Stimulated activated CD4-positive, alpha-beta T cell treated with anti-CD3 and anti-CD28 coated beads, TNF-alpha, amount 100 ng/mL, for 24 hours (primary cell): ENCODE results near the gene C12orf76.
"Not testable (repeated sequence)": the region's sequence is repeated elsewhere in the genome, so short reads cannot be mapped to it uniquely, and the experiment has no call there.

Experiments
- DNase-seq, 3 experiments: peaks; one replicate each; pipeline ENCODE4 v3.0.0-alpha.2; 2020; ENCODE audit warnings: low read depth in 3 of 3

Gene C12orf76

DNA sequence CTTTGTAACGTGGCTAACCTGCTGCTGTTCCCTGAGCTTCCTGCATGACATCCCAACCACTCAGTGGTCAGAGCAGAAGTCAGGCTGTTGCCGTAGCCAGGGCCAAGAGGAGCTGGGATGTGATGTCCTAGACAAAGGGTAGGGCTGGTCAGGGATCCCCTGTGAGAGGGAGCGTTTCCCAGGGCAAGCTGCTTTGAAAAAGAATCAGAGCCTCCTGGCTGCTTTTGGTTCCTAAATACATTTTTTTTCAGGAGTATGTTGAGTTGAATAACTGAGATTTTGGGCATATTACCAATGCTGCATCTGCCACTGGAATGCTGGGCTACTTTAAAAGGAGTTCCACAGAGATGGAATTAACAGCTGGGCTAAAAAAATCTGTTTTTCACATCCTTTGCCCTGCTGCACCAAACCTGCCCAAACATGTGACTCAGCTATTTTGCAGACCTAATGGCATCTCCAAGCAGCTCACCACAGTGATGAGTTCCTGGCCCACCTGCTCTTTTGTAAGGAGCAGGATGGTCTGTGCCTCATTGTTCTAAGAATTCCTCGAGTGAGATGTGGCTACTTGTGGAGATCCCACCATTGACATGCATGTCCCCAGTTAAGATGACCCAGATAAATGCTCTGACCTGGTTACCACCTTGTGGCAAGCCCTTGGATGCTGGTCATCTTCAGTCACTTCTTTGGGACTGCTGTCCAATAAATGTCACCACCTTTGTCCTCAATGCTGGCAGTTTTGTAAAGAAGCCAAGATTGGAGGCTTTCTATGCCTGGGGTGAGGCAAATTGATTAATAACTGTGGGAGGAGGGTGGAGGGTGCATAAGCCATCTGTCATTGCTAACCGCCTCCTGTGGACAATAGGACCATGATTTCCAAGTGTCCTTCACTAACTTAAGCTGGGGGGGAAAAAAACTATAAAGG lies 25.0 kb downstream of the C12orf76 start:
- DNase-seq, result no peak

DNA sequence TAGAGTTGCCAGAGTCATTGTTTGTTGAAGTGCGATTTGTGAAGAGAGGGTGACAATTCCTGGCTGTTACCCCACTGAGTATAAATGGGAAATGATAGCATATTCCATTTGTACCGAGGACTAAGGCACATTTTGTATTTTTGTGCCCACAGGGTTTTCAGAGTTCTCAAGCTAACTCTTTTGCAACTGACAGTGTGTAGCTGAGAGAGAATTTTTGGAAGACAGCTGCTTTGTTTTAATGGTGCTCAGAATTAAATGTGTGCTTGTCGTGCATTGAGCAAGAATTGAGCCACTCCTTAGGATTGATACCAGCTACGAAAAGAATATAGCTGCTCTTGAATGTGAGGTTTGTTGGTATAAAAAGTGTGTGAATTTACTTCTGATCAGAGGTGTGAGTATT lies 27.4 kb downstream of the C12orf76 start:
- no peak for DNase-seq

- no peak for DNase-seq
Observed at GRCh38 chr12:110015132-110015531, 33.2 kb downstream of the C12orf76 start.

DNA sequence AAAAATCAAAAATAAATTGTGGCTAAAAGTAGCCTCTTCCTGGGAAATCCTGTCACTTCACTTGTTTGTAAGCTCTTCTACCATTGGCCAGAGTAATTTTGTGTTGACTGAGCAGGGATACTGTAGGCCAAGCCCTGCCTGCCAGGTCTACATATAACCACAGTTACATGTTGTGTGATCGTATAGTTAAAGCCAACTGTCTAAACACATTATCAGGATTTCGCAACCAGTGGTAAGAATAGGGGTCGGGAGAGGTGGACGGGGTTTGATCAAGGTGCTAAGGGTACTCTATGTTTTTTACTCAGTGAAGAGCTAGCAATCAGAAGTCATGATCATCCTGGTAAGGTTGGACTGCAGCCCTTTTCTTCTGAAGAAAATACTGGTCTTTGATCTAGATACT lies 35.7 kb downstream of the C12orf76 start:
- DNase-seq, result no peak

DNA sequence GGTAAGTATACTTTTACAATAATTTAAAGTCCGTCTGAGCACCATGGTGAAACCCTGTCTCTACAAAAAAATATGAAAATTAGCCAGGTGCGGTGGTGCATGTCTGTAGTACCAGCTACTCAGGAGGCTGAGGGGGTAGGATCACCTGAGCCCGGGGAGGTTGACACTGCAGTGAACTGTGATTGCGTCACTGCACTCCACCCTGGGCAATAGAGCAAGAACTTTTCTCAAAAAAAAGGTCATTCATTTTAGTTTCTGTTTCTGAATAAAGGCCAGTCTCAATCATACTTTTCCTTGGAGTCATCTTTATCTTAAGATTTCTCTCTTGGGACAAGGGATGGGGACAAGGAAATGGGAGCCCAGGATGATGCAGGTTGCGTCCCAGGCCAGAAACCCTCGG lies 36.2 kb downstream of the C12orf76 start:
- DNase-seq, result no peak

- no peak for DNase-seq
Observed at GRCh38 chr12:110010853-110011723, 37.2 kb downstream of the C12orf76 start.

DNA sequence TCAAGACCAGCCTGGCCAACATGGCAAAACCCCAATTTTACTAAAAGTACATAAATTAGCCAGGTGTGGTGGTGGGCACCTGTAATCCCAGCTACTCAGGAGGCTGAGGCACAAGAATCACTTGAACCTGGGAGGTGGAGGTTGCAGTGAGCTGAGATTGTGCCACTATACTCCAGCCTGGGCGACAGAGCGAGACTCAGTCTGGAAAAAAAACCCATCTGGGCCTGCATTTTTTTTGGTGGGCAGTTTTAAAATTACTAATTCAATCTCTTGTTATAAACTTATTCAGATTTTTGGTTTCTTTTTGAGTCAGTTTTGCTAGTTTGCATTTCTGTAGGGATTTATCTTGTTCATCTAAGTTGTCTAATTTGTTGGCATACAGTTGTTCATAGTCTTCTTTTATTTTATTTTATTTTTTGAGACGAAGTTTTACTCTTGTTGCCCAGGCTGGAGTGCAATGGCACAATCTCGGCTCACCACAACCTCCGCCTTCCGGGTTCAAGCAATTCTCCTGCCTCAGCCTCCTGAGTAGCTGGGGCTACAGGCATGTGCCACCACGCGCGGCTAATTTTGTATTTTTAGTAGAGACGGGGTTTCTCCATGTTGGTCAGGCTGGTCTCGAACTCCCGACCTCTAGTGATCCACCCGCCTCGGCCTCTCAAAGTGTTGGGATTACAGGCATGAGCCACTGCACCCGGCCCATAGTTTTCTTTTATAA lies 39.5 kb downstream of the C12orf76 start:
- DNase-seq, result not testable (repeated sequence)

- no peak for DNase-seq
Observed at GRCh38 chr12:110007881-110008280, 40.4 kb downstream of the C12orf76 start.

DNA sequence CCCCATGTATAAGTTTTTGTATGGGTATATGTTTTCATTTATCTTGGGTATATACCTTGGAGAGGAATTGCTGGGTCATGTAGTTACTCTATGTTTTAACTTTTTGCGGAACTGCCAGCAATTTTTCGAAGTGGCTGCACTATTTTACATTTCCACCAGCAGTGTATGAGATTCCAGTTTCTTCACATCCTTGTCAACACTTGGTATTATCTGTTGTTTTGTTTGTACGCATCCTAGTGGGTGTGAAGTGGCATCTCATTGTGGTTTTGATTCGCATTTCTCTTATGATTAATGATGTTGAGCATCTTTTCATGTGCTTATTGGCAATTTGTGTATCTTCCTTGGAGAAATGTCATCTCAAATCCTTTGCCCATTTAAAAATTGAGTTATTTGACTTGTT lies 42.2 kb downstream of the C12orf76 start:
- no peak for DNase-seq

- no peak for DNase-seq
Observed at GRCh38 chr12:110005319-110005973, 42.9 kb downstream of the C12orf76 start.

DNA sequence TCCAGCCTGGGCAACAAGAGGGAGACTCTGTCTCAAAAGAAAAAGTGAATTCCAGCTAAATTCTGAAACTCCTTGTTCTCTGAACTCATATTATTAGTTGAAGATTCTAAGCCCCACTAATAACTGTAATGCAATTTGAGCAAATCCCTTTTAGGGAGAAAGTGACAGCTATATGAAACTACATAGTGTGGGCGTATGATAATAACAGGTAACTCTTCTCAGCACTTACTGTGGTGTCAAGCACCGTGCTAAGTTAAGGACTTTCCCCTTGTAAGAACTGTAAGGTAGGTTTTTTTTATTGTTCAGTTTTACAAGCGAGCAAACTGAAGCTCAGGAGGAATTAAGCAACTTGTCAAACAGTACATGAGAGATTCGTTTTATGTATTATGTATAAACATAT lies 43.7 kb downstream of the C12orf76 start:
- no peak for DNase-seq

GRCh38 chr12:110002676-110003515 lies 45.4 kb downstream of the C12orf76 start:
- DNase-seq, result no peak

DNA sequence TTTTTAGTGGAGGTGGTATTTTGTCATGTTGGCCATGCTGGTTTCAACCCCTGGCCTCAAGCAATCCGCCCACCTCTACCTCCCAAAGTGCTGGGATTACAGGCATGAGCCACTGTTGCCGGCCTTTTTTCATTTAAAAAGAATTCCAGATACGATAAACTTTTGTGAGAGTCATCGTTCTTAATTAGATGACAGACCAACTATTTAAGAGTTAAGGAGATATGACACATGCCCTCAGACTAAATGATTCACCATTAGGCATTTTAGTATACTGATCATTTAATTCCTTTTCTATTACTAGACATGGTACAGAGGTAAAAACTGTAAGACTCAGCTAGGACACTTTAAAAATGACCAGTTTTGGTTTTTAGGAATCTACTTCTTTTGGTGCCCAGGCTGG lies 46.7 kb downstream of the C12orf76 start:
- no peak for DNase-seq

- DNase-seq, result no peak
Observed at GRCh38 chr12:109999983-110000505, 48.3 kb downstream of the C12orf76 start.

- DNase-seq, result no peak
Observed at GRCh38 chr12:109999649-109999971, 48.7 kb downstream of the C12orf76 start.

DNA sequence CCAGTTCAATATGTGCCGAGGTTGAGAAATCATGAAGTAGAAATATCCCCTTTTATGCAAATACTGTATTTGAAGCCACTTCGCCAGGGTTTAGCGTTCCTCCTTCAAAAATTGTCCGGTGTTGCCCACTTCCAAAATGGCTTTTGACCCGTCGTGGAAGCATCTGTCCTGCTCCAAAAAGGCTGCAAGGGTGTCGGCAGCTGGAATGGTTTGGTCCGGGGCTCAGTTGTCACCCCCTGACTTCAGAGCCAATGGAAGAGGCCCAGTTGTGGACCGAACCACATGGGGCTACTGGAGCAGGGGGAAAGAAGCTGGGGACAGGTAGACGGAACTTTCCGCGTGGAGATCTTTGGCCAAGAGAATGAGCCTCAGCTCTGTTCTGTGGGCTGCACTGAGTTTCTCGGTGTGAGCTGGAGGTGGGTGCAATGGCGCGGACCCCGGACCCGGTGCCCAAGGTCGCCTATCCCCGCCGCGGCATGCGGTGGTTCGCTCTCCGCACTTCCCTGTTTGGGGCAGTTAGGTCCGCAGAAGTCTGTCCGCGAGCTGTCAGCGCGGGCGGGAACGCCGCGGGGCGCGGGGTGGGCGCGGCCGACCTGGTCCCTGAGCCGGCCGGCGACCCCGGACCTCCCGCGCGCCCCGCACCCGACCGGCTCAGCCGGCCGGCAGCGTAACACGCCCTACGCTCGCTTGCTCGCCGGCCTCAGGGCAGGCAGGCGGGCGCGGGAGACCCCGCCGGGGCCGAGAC lies 49.2 kb downstream of the C12orf76 start, which contains the start of gene ANKRD13A:
TSS of gene ANKRD13A (plus strand) at position 527 of the 745 bp plus-strand sequence. CDS start 259 bp downstream, outside the sequence.
- DNase-seq, result peak; percentile 73 to 83 (median 78)

DNA sequence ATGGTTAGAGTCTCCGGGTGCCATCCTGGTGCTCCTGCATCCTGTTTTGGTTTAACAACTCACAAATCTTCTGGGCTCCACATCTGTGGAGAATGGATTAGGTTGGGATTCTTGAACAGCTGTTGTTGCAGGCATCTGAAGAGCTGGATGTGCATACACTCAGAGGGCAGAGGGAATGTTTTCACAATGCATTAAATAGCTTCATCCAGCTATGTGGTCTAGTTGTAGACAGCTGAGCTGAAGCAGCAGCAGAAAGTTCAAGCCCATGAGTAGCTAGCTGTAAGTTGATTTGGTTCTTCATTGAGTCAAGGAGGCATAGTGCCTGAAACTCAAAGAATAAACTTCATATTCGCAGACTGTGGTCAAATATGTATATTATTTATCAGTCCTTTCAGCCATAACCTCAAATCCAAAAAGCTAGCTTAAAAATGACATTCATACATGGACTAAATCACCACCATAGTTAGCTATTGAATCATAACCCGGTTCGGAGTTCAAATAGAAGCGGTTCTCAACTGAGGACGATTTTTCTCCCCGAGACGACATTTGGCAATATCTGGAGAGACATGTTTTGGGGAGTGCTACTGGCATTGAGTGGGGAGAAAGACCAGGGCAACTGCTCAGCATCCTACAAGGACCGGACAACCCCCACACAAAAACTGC lies 50.0 kb downstream of the C12orf76 start:
- no peak for DNase-seq

DNA sequence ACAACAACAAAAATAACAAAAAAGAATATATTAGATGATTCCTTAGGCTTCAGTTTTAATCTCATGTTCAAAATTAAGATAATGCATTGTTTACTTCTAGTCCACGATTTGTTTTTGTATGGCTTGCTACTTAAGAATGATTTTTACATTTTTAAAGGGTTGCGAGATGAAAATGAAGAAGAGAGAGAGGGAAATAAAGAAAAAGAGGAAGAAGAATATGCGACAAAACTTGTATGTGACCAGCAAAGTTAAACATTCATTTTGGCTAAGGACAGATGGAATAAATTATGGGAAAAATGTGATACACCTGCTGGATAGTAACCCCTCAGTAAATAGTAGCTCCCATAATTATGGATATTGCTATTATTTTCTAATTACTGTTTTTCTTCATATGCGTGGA lies 50.9 kb downstream of the C12orf76 start:
- no peak for DNase-seq

GRCh38 chr12:109996483-109996853 lies 51.9 kb downstream of the C12orf76 start:
- DNase-seq, result no peak
